Subcutaneous abdominal adipose tissue (tissue), 5 donors: Measurements from ENCODE around the gene SLC25A24.
A peak's percentile ranks its signal among the peaks of the same experiment; 100 is the strongest.

Experiments
- H3K27ac ChIP-seq: one replicate; pipeline ENCODE4 v1.7.0; 2013; ENCODE audit warnings: low read depth, mild to moderate bottlenecking, inconsistent platforms, low read length, moderate library complexity
- H3K27me3 ChIP-seq, 5 donors: one replicate each; pipeline ENCODE4 v1.7.0; 2013; ENCODE audit warnings: low read length in 5 of 5, inconsistent platforms in 1 of 5; ENCODE audit not compliant: control insufficient read depth in 5 of 5, insufficient read depth in 4 of 5
- H3K36me3 ChIP-seq, 5 donors: one replicate each; pipeline ENCODE4 v1.7.0; 2013; ENCODE audit warnings: low read length in 5 of 5; ENCODE audit not compliant: control insufficient read depth in 5 of 5, insufficient read depth in 5 of 5
- H3K4me1 ChIP-seq, 5 donors: one replicate each; pipeline ENCODE4 v1.7.0; 2013; ENCODE audit warnings: low read length in 5 of 5, mild to moderate bottlenecking in 3 of 5, moderate library complexity in 1 of 5; ENCODE audit not compliant: control insufficient read depth in 5 of 5, insufficient read depth in 5 of 5
- H3K4me3 ChIP-seq, 5 donors: one replicate each; pipeline ENCODE4 v1.7.0; 2013; ENCODE audit warnings: low read length in 5 of 5, low read depth in 1 of 5
- H3K9ac ChIP-seq, 5 donors: one replicate each; pipeline ENCODE4 v1.7.0; 2013; ENCODE audit warnings: low read length in 5 of 5, mild to moderate bottlenecking in 4 of 5, moderate library complexity in 3 of 5
- H3K9me3 ChIP-seq, 5 donors: one replicate each; pipeline ENCODE4 v1.7.0; 2013; ENCODE audit warnings: low read length in 5 of 5; ENCODE audit not compliant: control insufficient read depth in 5 of 5
- donor health status: healthy.
- donor health status: healthy.
- donor health status: healthy.
- donor health status: healthy.
- donor health status: healthy.

SLC25A24 gene

GRCh38 chr1:108124622-108125311 lies 75.4 kb downstream of the SLC25A24 start:
- Histone ChIP-seq H3K9ac (no peak overlapping the region), H3K9me3 (no peaks in the 10 kb centered on the region), H3K4me3 (no peak overlapping the region), H3K4me1 (peaks cover 0 to 29% (median 14%) of the 10 kb centered on the region in 5 donors), H3K36me3 (no peaks in the 10 kb centered on the region), H3K27ac (no peak overlapping the region), H3K27me3 (no peaks in the 10 kb centered on the region)

GRCh38 chr1:108124023-108124422 lies 76.1 kb downstream of the SLC25A24 start:
- Histone ChIP-seq H3K9ac (no peak overlapping the region), H3K27ac (no peak overlapping the region), H3K4me1 (peaks cover 0 to 29% (median 14%) of the 10 kb centered on the region in 5 donors), H3K27me3 (peaks cover 0 to 2% (median 0%) of the 10 kb centered on the region in 5 donors), H3K4me3 (no peak overlapping the region), H3K36me3 (no peaks in the 10 kb centered on the region), H3K9me3 (no peaks in the 10 kb centered on the region)

GRCh38 chr1:108121358-108122143 lies 78.6 kb downstream of the SLC25A24 start:
- Histone ChIP-seq H3K4me1 (peaks cover 0 to 29% (median 16%) of the 10 kb centered on the region in 5 donors), H3K36me3 (no peaks in the 10 kb centered on the region), H3K27ac (no peak overlapping the region), H3K9ac (peak overlapping the region in 2 of 5 donors; percentile 26 to 43), H3K4me3 (peak overlapping the region in 2 of 5 donors; percentile 23 to 26), H3K27me3 (peaks cover 0 to 2% (median 0%) of the 10 kb centered on the region in 5 donors), H3K9me3 (no peaks in the 10 kb centered on the region)

GRCh38 chr1:108120163-108120562 lies 80.0 kb downstream of the SLC25A24 start:
- no peaks in the 10 kb centered on the region for H3K9me3 ChIP-seq
- peaks cover 0 to 2% (median 0%) of the 10 kb centered on the region in 5 donors for H3K27me3 ChIP-seq
- no peak overlapping the region for H3K27ac ChIP-seq
- no peak overlapping the region for H3K4me3 ChIP-seq
- no peak overlapping the region for H3K9ac ChIP-seq
- peaks cover 0 to 25% (median 12%) of the 10 kb centered on the region in 5 donors for H3K4me1 ChIP-seq
- H3K36me3 ChIP-seq = no peaks in the 10 kb centered on the region

GRCh38 chr1:108119500-108119899 lies 80.6 kb downstream of the SLC25A24 start:
- Histone ChIP-seq H3K36me3 (no peaks in the 10 kb centered on the region), H3K9me3 (no peaks in the 10 kb centered on the region), H3K27me3 (peaks cover 0 to 2% (median 0%) of the 10 kb centered on the region in 5 donors), H3K9ac (no peak overlapping the region), H3K27ac (no peak overlapping the region), H3K4me1 (peaks cover 0 to 25% (median 14%) of the 10 kb centered on the region in 5 donors), H3K4me3 (no peak overlapping the region)

- Histone ChIP-seq H3K4me1 (peaks cover 4 to 30% (median 21%) of the 10 kb centered on the region in 5 donors), H3K4me3 (no peak overlapping the region), H3K36me3 (no peaks in the 10 kb centered on the region), H3K27ac (no peak overlapping the region), H3K9ac (no peak overlapping the region), H3K27me3 (peaks cover 0 to 2% (median 0%) of the 10 kb centered on the region in 5 donors), H3K9me3 (no peaks in the 10 kb centered on the region)
Observed at GRCh38 chr1:108117945-108118902, 81.9 kb downstream of the SLC25A24 start.

- H3K27ac ChIP-seq = no peak overlapping the region
- no peak overlapping the region for H3K9ac ChIP-seq
- H3K4me3 ChIP-seq = no peak overlapping the region
- no peaks in the 10 kb centered on the region for H3K9me3 ChIP-seq
- H3K36me3 ChIP-seq = no peaks in the 10 kb centered on the region
- H3K4me1 ChIP-seq = peaks cover 4 to 29% (median 19%) of the 10 kb centered on the region in 5 donors
- peaks cover 0 to 2% (median 0%) of the 10 kb centered on the region in 5 donors for H3K27me3 ChIP-seq
Observed at GRCh38 chr1:108117237-108117636, 82.9 kb downstream of the SLC25A24 start.

- Histone ChIP-seq H3K36me3 (no peaks in the 10 kb centered on the region), H3K27me3 (no peaks in the 10 kb centered on the region), H3K4me1 (peaks cover 4 to 24% (median 9%) of the 10 kb centered on the region in 5 donors), H3K27ac (no peak overlapping the region), H3K9ac (peak overlapping the region in 1 of 5 donors; percentile 50), H3K4me3 (no peak overlapping the region), H3K9me3 (no peaks in the 10 kb centered on the region)
Observed at GRCh38 chr1:108114033-108114599, 86.0 kb downstream of the SLC25A24 start.

GRCh38 chr1:108113496-108113895 lies 86.6 kb downstream of the SLC25A24 start:
- no peaks in the 10 kb centered on the region for H3K9me3 ChIP-seq
- H3K27me3 ChIP-seq = no peaks in the 10 kb centered on the region
- H3K4me3 ChIP-seq = no peak overlapping the region
- peaks cover 4 to 25% (median 11%) of the 10 kb centered on the region in 5 donors for H3K4me1 ChIP-seq
- H3K9ac ChIP-seq = no peak overlapping the region
- H3K36me3 ChIP-seq = no peaks in the 10 kb centered on the region
- no peak overlapping the region for H3K27ac ChIP-seq
